Endothelial cell of umbilical vein (primary cell): ENCODE data around the gene PDE4B. TPM values are rescaled to one million over a fixed set of nuclear protein-coding genes. Genes with fewer than 3 reads are reported as not detected.

Experiments used
- BruUV-seq: library from RNA; stranded (reverse); fragments of 400-500 nt; replicated peaks from 2 replicates; lab custom pipeline; 2021; lab: Mats Ljungman, UMichigan
- CTCF ChIA-PET: fragments of 300-600, 350-600 bp; sonication (Branson Sonifier 250); formaldehyde crosslinking; loops from one replicate; lab custom pipeline; 2021; ENCODE audit warnings: antibody characterized with exemption, inconsistent platforms; lab: Charles Lee
- POLR2A ChIA-PET: fragments of 300-600, 350-600 bp; sonication (Branson Sonifier 250); formaldehyde crosslinking; loops from one replicate; lab custom pipeline; 2021; ENCODE audit warnings: antibody characterized with exemption, inconsistent platforms; lab: Charles Lee
- DNase-seq: peaks from one replicate; pipeline ENCODE4 v3.0.0-alpha.2; 2011; ENCODE audit warnings: low read depth, low spot score
- FAIRE-seq: peaks from 2 replicates; lab custom pipeline; 2011; peaks lifted over from hg19 to GRCh38; lab: Jason Lieb, UNC
- H2AFZ ChIP-seq: 2 replicates; pipeline ENCODE4 v1.6.0; 2012; ENCODE audit warnings: low read depth, low read length, control low read depth, inconsistent platforms
- H3K27ac ChIP-seq: 2 replicates; pipeline ENCODE4 v1.5.1; 2011; ENCODE audit warnings: low read depth, mild to moderate bottlenecking, control low read depth, low read length, moderate library complexity; ENCODE audit not compliant: insufficient read depth
- H3K27me3 ChIP-seq, 2 experiments: 2 replicates each; pipeline versions ENCODE4 v1.6.0 to v1.6.1; 2011; ENCODE audit warnings: low read length in 2 of 2, mixed read lengths in 1 of 2; ENCODE audit not compliant: control insufficient read depth in 2 of 2, insufficient read depth in 2 of 2
- H3K36me3 ChIP-seq, 2 experiments: 2 replicates in 1 of 2; 3 replicates in 1 of 2; pipeline ENCODE4 v1.5.1; 2011; ENCODE audit warnings: low read length in 2 of 2, mild to moderate bottlenecking in 1 of 2, moderate library complexity in 1 of 2; ENCODE audit not compliant: control insufficient read depth in 2 of 2, insufficient read depth in 2 of 2; ENCODE audit errors: extremely low read depth in 1 of 2
- H3K4me1 ChIP-seq: 3 replicates; pipeline ENCODE4 v1.5.1; 2011; ENCODE audit warnings: mild to moderate bottlenecking, low read length; ENCODE audit not compliant: control insufficient read depth, insufficient read depth; ENCODE audit errors: extremely low read depth
- H3K4me2 ChIP-seq: 2 replicates; pipeline ENCODE4 v1.6.1; 2011; ENCODE audit warnings: low read length, control low read depth, mixed read lengths; ENCODE audit not compliant: insufficient read depth
- H3K4me3 ChIP-seq, 3 experiments: fragments of 200-600 bp in 1 of 3; sonication (generic), shearing (Covaris generic) in 1 of 3; replicated peaks in 1 of 3; 2 replicates each; pipeline ENCODE4 v1.5.1; 2011 to 2016; ENCODE audit warnings: control low read depth in 3 of 3, low read length in 3 of 3, mild to moderate bottlenecking in 2 of 3, inconsistent platforms in 1 of 3, low read depth in 1 of 3, moderate library complexity in 1 of 3; ENCODE audit not compliant: insufficient read depth in 1 of 3
- H3K79me2 ChIP-seq: 2 replicates; pipeline ENCODE4 v1.6.0; 2012; ENCODE audit warnings: low read length, inconsistent platforms; ENCODE audit not compliant: control insufficient read depth, insufficient read depth
- H3K9ac ChIP-seq: replicated peaks from 2 replicates; pipeline ENCODE3; 2011; ENCODE audit warnings: low read length, control low read depth; ENCODE audit not compliant: insufficient read depth; ENCODE audit errors: extremely low read depth
- H3K9me1 ChIP-seq: replicated peaks from 3 replicates; pipeline ENCODE4 v1.6.0; 2011; ENCODE audit warnings: mild to moderate bottlenecking, low read length; ENCODE audit not compliant: control insufficient read depth, insufficient read depth; ENCODE audit errors: extremely low read depth
- H3K9me3 ChIP-seq: replicated peaks from 2 replicates; pipeline ENCODE4 v1.5.1; 2012; ENCODE audit warnings: low read length, inconsistent platforms; ENCODE audit not compliant: control insufficient read depth, insufficient read depth
- H4K20me1 ChIP-seq: replicated peaks from 2 replicates; pipeline ENCODE3; 2011; ENCODE audit warnings: mild to moderate bottlenecking, low read length; ENCODE audit not compliant: control insufficient read depth, insufficient read depth; ENCODE audit errors: extremely low read depth
- FOS ChIP-seq: IDR thresholded peaks from 2 replicates; pipeline ENCODE4 v1.6.1; 2011; ENCODE audit warnings: mild to moderate bottlenecking, low read length, moderate library complexity, borderline replicate concordance; ENCODE audit not compliant: insufficient read depth
- GATA2 ChIP-seq: IDR thresholded peaks from 2 replicates; pipeline ENCODE4 v1.7.0; 2011; ENCODE audit warnings: low read depth, mild to moderate bottlenecking, moderate library complexity, mixed read lengths, low read length; ENCODE audit not compliant: insufficient read length, insufficient read depth
- POLR2A ChIP-seq: IDR thresholded peaks from 2 replicates; pipeline ENCODE4 v1.6.1; 2012; ENCODE audit warnings: low read depth, mild to moderate bottlenecking, control low read depth, low read length
- POLR2AphosphoS5 ChIP-seq: IDR thresholded peaks from 2 replicates; pipeline ENCODE4 v1.6.1; 2012; ENCODE audit warnings: low read depth, mild to moderate bottlenecking, control low read depth, low read length, moderate library complexity; ENCODE audit not compliant: insufficient read depth
- dilution Hi-C: fragments of 300-500 bp; cut with MboI; formaldehyde crosslinking; loops from one replicate; pipeline ENCODE4 v1.15.0; 2019; ENCODE audit warnings: low sequenced_read_pairs; ENCODE audit not compliant: extremely low pct_ligation_motif_present
- intact Hi-C: fragments of 100-400 bp; cut with micrococcal nuclease; formaldehyde crosslinking; loops from one replicate; pipeline ENCODE4 v1.10.0; 2022
- polyA plus RNA-seq, 4 experiments: library from polyadenylated mRNA; depleted of rRNA in 3 of 4; stranded (reverse) in 3 of 4; unstranded in 1 of 4; fragments of >200 nt; gene quantifications; 2 replicates each; pipeline versions ENCODE4 v1.2.1 to v1.2.3, GENCODE V29; 2011 to 2012; ENCODE audit warnings: missing spikeins in 1 of 4
- total RNA-seq: library from RNA; stranded (reverse); gene quantifications from 2 replicates; pipeline ENCODE4 v1.2.3, GENCODE V29; 2021

The PDE4B gene
- total and polyA plus RNA-seq, 2 donors (not counting 3 experiments of a cell fraction or from before 2014, with no cell fraction given) = 63.5 to 69.8 TPM

DNA sequence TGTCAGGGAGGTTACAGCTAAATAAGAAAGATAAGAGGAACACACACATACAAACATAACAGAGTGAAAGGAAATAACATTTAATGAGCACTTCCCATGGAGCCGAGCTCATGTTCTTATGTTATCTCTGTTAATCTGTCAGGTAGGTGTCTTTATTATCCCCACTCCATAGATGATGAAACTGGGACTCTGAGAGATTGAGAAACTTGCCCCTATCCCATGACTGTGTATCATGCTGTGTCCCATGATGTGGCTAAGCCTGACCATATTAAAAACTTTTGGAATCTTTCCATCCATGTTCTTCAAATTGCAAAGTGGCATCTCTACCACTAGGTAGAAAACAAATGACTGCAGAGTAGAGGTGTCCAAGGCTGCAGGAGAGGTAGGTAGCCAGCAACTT, 456.1 kb downstream of the PDE4B start:
- POLR2A ChIA-PET = no interaction called here
- no peak overlapping the region for H3K9ac ChIP-seq
- H3K27ac ChIP-seq = no peak overlapping the region
- TF ChIP-seq GATA2 (peak; percentile 10), FOS (no peak)
- CTCF ChIA-PET = interaction anchor here (2.2 to 9.8 kb wide), 2 partner anchors 197 to 255 kb away, joined by 7 to 186 read pairs; no protein-coding TSS in a partner anchor
- H4K20me1 ChIP-seq = no peaks in the 10 kb centered on the region
- H3K9me3 ChIP-seq = no peaks in the 10 kb centered on the region
- FAIRE-seq (no peak), DNase-seq (no peak)
- H3K36me3 ChIP-seq = no peaks in the 10 kb centered on the region
- no peaks in the 10 kb centered on the region for H3K79me2 ChIP-seq
- dilution Hi-C loops = no loop called here
- no peak overlapping the region for H3K4me3 ChIP-seq
- no peak overlapping the region for H2AFZ ChIP-seq
- BruUV-seq = no TSS peak
- H3K4me1 ChIP-seq = peaks cover 19% of the 10 kb centered on the region
- H3K4me2 ChIP-seq = no peak overlapping the region
- no peaks in the 10 kb centered on the region for H3K9me1 ChIP-seq
- H3K27me3 ChIP-seq = no peaks in the 10 kb centered on the region
- intact Hi-C loops = no loop called here

DNA sequence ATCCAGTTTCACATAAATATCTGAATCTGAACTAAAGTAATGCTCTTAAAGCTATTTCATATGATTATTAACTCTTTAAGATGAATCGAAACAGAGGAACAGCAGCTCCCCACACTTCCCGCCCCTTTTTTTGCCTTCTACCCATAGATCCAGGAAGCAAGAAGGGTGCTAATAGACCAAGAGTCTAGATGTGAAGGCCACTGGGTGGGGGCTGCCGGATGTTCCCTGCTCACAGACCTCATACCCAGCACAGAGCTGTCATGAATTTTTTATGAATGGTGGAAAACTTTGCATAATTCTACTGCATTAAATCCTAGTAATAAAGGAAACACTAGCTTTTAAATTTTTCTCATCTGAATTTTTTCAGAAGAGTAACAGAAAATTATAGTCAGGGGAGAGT, 457.4 kb downstream of the PDE4B start:
- no peaks in the 10 kb centered on the region for H3K9me1 ChIP-seq
- no TSS peak for BruUV-seq
- H3K9ac ChIP-seq = no peak overlapping the region
- TF ChIP-seq GATA2 = no peak
- no peak for TF ChIP-seq POLR2AphosphoS5
- no peak for TF ChIP-seq FOS
- TF ChIP-seq POLR2A = no peak
- H3K79me2 ChIP-seq = no peaks in the 10 kb centered on the region
- no peak for DNase-seq
- H3K4me3 ChIP-seq = no peak overlapping the region
- intact Hi-C loops (no loop called here), dilution Hi-C loops (loop anchor here (25.0 kb wide), 1 partner anchor 212 kb away; no protein-coding TSS in a partner anchor)
- no peaks in the 10 kb centered on the region for H3K27me3 ChIP-seq
- no peak overlapping the region for H2AFZ ChIP-seq
- H3K9me3 ChIP-seq = no peaks in the 10 kb centered on the region
- H4K20me1 ChIP-seq = no peaks in the 10 kb centered on the region
- FAIRE-seq = no peak
- H3K4me1 ChIP-seq = peaks cover 17% of the 10 kb centered on the region
- POLR2A ChIA-PET = no interaction called here
- H3K27ac ChIP-seq = no peak overlapping the region
- CTCF ChIA-PET = interaction anchor here (0.9 to 9.8 kb wide), 6 partner anchors 10 to 254 kb away, joined by 3 to 186 read pairs (median 5); no protein-coding TSS in a partner anchor
- no peak overlapping the region for H3K4me2 ChIP-seq
- no peaks in the 10 kb centered on the region for H3K36me3 ChIP-seq
